Endothelial cell of umbilical vein (primary cell): ENCODE data around the gene KLK14. TPM values are rescaled to one million over a fixed set of nuclear protein-coding genes. Genes with fewer than 3 reads are reported as not detected.

ENCODE experiments used
- BruUV-seq: library from RNA; stranded (reverse); fragments of 400-500 nt; replicated peaks from 2 replicates; lab custom pipeline; 2021; lab: Mats Ljungman, UMichigan
- CTCF ChIA-PET: fragments of 300-600, 350-600 bp; sonication (Branson Sonifier 250); formaldehyde crosslinking; loops from one replicate; lab custom pipeline; 2021; ENCODE audit warnings: antibody characterized with exemption, inconsistent platforms; lab: Charles Lee
- POLR2A ChIA-PET: fragments of 300-600, 350-600 bp; sonication (Branson Sonifier 250); formaldehyde crosslinking; loops from one replicate; lab custom pipeline; 2021; ENCODE audit warnings: antibody characterized with exemption, inconsistent platforms; lab: Charles Lee
- DNase-seq: peaks from one replicate; pipeline ENCODE4 v3.0.0-alpha.2; 2011; ENCODE audit warnings: low read depth, low spot score
- FAIRE-seq: peaks from 2 replicates; lab custom pipeline; 2011; peaks lifted over from hg19 to GRCh38; lab: Jason Lieb, UNC
- H2AFZ ChIP-seq: 2 replicates; pipeline ENCODE4 v1.6.0; 2012; ENCODE audit warnings: low read depth, low read length, control low read depth, inconsistent platforms
- H3K27ac ChIP-seq: 2 replicates; pipeline ENCODE4 v1.5.1; 2011; ENCODE audit warnings: low read depth, mild to moderate bottlenecking, control low read depth, low read length, moderate library complexity; ENCODE audit not compliant: insufficient read depth
- H3K27me3 ChIP-seq, 2 experiments: 2 replicates each; pipeline versions ENCODE4 v1.6.0 to v1.6.1; 2011; ENCODE audit warnings: low read length in 2 of 2, mixed read lengths in 1 of 2; ENCODE audit not compliant: control insufficient read depth in 2 of 2, insufficient read depth in 2 of 2
- H3K36me3 ChIP-seq, 2 experiments: 2 replicates in 1 of 2; 3 replicates in 1 of 2; pipeline ENCODE4 v1.5.1; 2011; ENCODE audit warnings: low read length in 2 of 2, mild to moderate bottlenecking in 1 of 2, moderate library complexity in 1 of 2; ENCODE audit not compliant: control insufficient read depth in 2 of 2, insufficient read depth in 2 of 2; ENCODE audit errors: extremely low read depth in 1 of 2
- H3K4me1 ChIP-seq: 3 replicates; pipeline ENCODE4 v1.5.1; 2011; ENCODE audit warnings: mild to moderate bottlenecking, low read length; ENCODE audit not compliant: control insufficient read depth, insufficient read depth; ENCODE audit errors: extremely low read depth
- H3K4me2 ChIP-seq: 2 replicates; pipeline ENCODE4 v1.6.1; 2011; ENCODE audit warnings: low read length, control low read depth, mixed read lengths; ENCODE audit not compliant: insufficient read depth
- H3K4me3 ChIP-seq, 3 experiments: fragments of 200-600 bp in 1 of 3; sonication (generic), shearing (Covaris generic) in 1 of 3; replicated peaks in 1 of 3; 2 replicates each; pipeline ENCODE4 v1.5.1; 2011 to 2016; ENCODE audit warnings: control low read depth in 3 of 3, low read length in 3 of 3, mild to moderate bottlenecking in 2 of 3, inconsistent platforms in 1 of 3, low read depth in 1 of 3, moderate library complexity in 1 of 3; ENCODE audit not compliant: insufficient read depth in 1 of 3
- H3K79me2 ChIP-seq: 2 replicates; pipeline ENCODE4 v1.6.0; 2012; ENCODE audit warnings: low read length, inconsistent platforms; ENCODE audit not compliant: control insufficient read depth, insufficient read depth
- H3K9ac ChIP-seq: replicated peaks from 2 replicates; pipeline ENCODE3; 2011; ENCODE audit warnings: low read length, control low read depth; ENCODE audit not compliant: insufficient read depth; ENCODE audit errors: extremely low read depth
- H3K9me1 ChIP-seq: replicated peaks from 3 replicates; pipeline ENCODE4 v1.6.0; 2011; ENCODE audit warnings: mild to moderate bottlenecking, low read length; ENCODE audit not compliant: control insufficient read depth, insufficient read depth; ENCODE audit errors: extremely low read depth
- H3K9me3 ChIP-seq: replicated peaks from 2 replicates; pipeline ENCODE4 v1.5.1; 2012; ENCODE audit warnings: low read length, inconsistent platforms; ENCODE audit not compliant: control insufficient read depth, insufficient read depth
- H4K20me1 ChIP-seq: replicated peaks from 2 replicates; pipeline ENCODE3; 2011; ENCODE audit warnings: mild to moderate bottlenecking, low read length; ENCODE audit not compliant: control insufficient read depth, insufficient read depth; ENCODE audit errors: extremely low read depth
- GATA2 ChIP-seq: IDR thresholded peaks from 2 replicates; pipeline ENCODE4 v1.7.0; 2011; ENCODE audit warnings: low read depth, mild to moderate bottlenecking, moderate library complexity, mixed read lengths, low read length; ENCODE audit not compliant: insufficient read length, insufficient read depth
- JUN ChIP-seq: IDR thresholded peaks from 2 replicates; pipeline ENCODE4 v1.6.1; 2011; ENCODE audit warnings: borderline replicate concordance, low read depth; ENCODE audit not compliant: insufficient read length, insufficient read depth
- POLR2A ChIP-seq: IDR thresholded peaks from 2 replicates; pipeline ENCODE4 v1.6.1; 2012; ENCODE audit warnings: low read depth, mild to moderate bottlenecking, control low read depth, low read length
- POLR2AphosphoS5 ChIP-seq: IDR thresholded peaks from 2 replicates; pipeline ENCODE4 v1.6.1; 2012; ENCODE audit warnings: low read depth, mild to moderate bottlenecking, control low read depth, low read length, moderate library complexity; ENCODE audit not compliant: insufficient read depth
- dilution Hi-C: fragments of 300-500 bp; cut with MboI; formaldehyde crosslinking; loops from one replicate; pipeline ENCODE4 v1.15.0; 2019; ENCODE audit warnings: low sequenced_read_pairs; ENCODE audit not compliant: extremely low pct_ligation_motif_present
- intact Hi-C: fragments of 100-400 bp; cut with micrococcal nuclease; formaldehyde crosslinking; loops from one replicate; pipeline ENCODE4 v1.10.0; 2022
- polyA plus RNA-seq, 4 experiments: library from polyadenylated mRNA; depleted of rRNA in 3 of 4; stranded (reverse) in 3 of 4; unstranded in 1 of 4; fragments of >200 nt; gene quantifications; 2 replicates each; pipeline versions ENCODE4 v1.2.1 to v1.2.3, GENCODE V29; 2011 to 2012; ENCODE audit warnings: missing spikeins in 1 of 4
- total RNA-seq: library from RNA; stranded (reverse); gene quantifications from 2 replicates; pipeline ENCODE4 v1.2.3, GENCODE V29; 2021
- TF ChIP-seq, protein P1 (sequence below), 2 donors: IDR thresholded peaks; 1 replicate in 1 of 2; 2 replicates in 1 of 2; pipeline ENCODE4 v1.5.1; 2011; ENCODE audit warnings: low read length in 2 of 2, mild to moderate bottlenecking in 2 of 2, moderate library complexity in 2 of 2, control low read depth in 1 of 2, inconsistent platforms in 1 of 2, low read depth in 1 of 2; ENCODE audit not compliant: insufficient read depth in 1 of 2; ENCODE audit errors: extremely low read depth in 1 of 2

The KLK14 gene
- total and polyA plus RNA-seq, 2 donors (not counting 3 experiments of a cell fraction or from before 2014, with no cell fraction given), result 0.12 TPM; not detected in 1

DNA sequence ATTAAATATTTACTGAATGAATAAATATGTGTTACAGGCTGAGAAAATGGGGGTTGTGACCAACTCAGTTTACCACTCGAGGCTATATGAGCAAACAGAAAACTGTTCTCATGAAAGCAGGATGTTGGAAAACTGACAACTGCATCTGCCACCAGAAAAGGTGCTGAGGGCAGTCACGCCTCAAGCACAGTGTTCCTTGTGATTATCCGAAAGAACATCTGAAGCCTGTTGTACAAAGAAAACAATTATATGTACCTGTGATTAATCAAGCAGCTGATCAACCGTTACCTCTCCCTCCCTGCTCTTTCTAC, 11.6 kb downstream of the KLK14 start:
- CTCF ChIA-PET, result no interaction called here
- Histone ChIP-seq H3K9me1 (no peaks in the 10 kb centered on the region), H3K9ac (no peak overlapping the region), H3K9me3 (no peaks in the 10 kb centered on the region), H3K27ac (no peak overlapping the region), H3K4me1 (no peaks in the 10 kb centered on the region), H3K4me3 (no peak overlapping the region), H2AFZ (no peak overlapping the region), H4K20me1 (no peaks in the 10 kb centered on the region), H3K27me3 (no peaks in the 10 kb centered on the region), H3K4me2 (no peak overlapping the region), H3K36me3 (no peaks in the 10 kb centered on the region), H3K79me2 (no peaks in the 10 kb centered on the region)
- TF ChIP-seq GATA2, result no peak
- TF ChIP-seq JUN, result no peak
- TF ChIP-seq, protein P1, sequence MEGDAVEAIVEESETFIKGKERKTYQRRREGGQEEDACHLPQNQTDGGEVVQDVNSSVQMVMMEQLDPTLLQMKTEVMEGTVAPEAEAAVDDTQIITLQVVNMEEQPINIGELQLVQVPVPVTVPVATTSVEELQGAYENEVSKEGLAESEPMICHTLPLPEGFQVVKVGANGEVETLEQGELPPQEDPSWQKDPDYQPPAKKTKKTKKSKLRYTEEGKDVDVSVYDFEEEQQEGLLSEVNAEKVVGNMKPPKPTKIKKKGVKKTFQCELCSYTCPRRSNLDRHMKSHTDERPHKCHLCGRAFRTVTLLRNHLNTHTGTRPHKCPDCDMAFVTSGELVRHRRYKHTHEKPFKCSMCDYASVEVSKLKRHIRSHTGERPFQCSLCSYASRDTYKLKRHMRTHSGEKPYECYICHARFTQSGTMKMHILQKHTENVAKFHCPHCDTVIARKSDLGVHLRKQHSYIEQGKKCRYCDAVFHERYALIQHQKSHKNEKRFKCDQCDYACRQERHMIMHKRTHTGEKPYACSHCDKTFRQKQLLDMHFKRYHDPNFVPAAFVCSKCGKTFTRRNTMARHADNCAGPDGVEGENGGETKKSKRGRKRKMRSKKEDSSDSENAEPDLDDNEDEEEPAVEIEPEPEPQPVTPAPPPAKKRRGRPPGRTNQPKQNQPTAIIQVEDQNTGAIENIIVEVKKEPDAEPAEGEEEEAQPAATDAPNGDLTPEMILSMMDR (IDR thresholded peaks at IDR 0.05; ENCODE audit: extremely low read depth in 1 of 2, insufficient read depth in 1 of 2, low read depth in 1 of 2, low read length in 2 of 2), result no peak
- intact Hi-C loops, result no loop called here
- POLR2A ChIA-PET, result no interaction called here
- no TSS peak for BruUV-seq
- no peak for DNase-seq
- FAIRE-seq, result no peak
- dilution Hi-C loops, result no loop called here

DNA sequence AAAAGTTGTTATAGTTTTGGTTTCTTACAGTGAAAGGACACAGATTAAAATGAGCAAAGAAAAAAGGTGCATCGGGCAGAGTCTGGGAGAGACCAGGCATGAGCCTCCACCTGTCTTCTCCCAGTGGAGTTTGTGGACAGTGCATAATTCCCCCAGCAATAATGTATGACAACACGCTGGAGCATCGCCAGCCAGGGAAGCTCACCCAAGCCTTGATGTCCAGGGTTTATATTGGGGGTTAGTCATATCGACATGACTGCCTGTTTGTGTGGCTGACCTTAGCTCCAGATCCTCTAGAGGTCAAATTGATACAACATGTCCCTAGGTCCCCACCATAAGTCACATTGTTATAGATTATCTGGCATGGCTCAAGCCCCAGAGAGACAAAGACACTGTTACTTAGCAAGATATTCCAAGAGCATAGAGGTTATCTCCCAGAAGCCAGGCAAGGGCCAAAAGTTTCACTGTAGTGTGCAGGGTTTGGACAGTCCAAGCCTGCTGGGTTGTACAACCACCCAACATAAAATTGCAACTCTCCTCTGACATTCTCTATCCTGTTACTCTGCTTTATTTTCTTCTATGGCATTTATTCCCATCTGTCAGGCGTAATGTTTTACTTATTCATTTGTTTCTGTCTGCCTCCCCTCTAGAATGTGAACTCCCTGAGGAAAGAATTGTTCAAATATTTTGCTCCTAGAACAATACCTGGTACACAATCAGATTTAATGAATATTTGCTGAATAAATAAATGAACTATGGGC, 12.2 kb downstream of the KLK14 start:
- no peak overlapping the region for H3K4me2 ChIP-seq
- H3K4me3 ChIP-seq, result no peak overlapping the region
- H3K9me3 ChIP-seq, result no peaks in the 10 kb centered on the region
- no peaks in the 10 kb centered on the region for H3K36me3 ChIP-seq
- no peaks in the 10 kb centered on the region for H4K20me1 ChIP-seq
- no peaks in the 10 kb centered on the region for H3K79me2 ChIP-seq
- DNase-seq (no peak), FAIRE-seq (no peak)
- intact Hi-C loops, result no loop called here
- H3K9ac ChIP-seq, result no peak overlapping the region
- H2AFZ ChIP-seq, result no peak overlapping the region
- BruUV-seq, result no TSS peak
- TF ChIP-seq JUN (no peak), POLR2AphosphoS5 (no peak), POLR2A (no peak)
- TF ChIP-seq, protein P1 (IDR thresholded peaks at IDR 0.05; ENCODE audit: extremely low read depth in 1 of 2, insufficient read depth in 1 of 2, low read depth in 1 of 2, low read length in 2 of 2), result no peak
- dilution Hi-C loops, result no loop called here
- CTCF ChIA-PET, result no interaction called here
- no peaks in the 10 kb centered on the region for H3K27me3 ChIP-seq
- H3K4me1 ChIP-seq, result no peaks in the 10 kb centered on the region
- H3K27ac ChIP-seq, result no peak overlapping the region
- no peaks in the 10 kb centered on the region for H3K9me1 ChIP-seq
- POLR2A ChIA-PET, result no interaction called here
